A549 (cell line): ENCODE measurements around the gene ZNF768.

Experiments
- HDAC2 ChIP-seq: fragments of 200-600 bp; sonication (generic); IDR thresholded peaks from 2 replicates; pipeline ENCODE4 v1.6.1; 2016
- KDM5A ChIP-seq: fragments of 200-600 bp; sonication (generic); IDR thresholded peaks from 2 replicates; pipeline ENCODE4 v1.6.1; 2016; ENCODE audit warnings: antibody characterized with exemption, mild to moderate bottlenecking
- POLR2A ChIP-seq: IDR thresholded peaks from 2 replicates; pipeline ENCODE4 v1.6.1; 2012; ENCODE audit warnings: mild to moderate bottlenecking, low read length
- RCOR1 ChIP-seq: fragments of 150-350 bp; IDR thresholded peaks from 2 replicates; pipeline ENCODE4 v1.6.1; 2014; ENCODE audit warnings: antibody characterized with exemption, low read length, low read depth
- RFX5 ChIP-seq: fragments of 450-650 bp; IDR thresholded peaks from 2 replicates; pipeline ENCODE4 v1.7.1; 2014; ENCODE audit warnings: antibody characterized with exemption, mild to moderate bottlenecking, moderate library complexity
- TF ChIP-seq, protein P1 (sequence below): fragments of >200 bp; sonication (Bioruptor Twin); formaldehyde crosslinking; IDR thresholded peaks from 3 replicates; pipeline ENCODE4 v1.5.1; 2016

DNA sequence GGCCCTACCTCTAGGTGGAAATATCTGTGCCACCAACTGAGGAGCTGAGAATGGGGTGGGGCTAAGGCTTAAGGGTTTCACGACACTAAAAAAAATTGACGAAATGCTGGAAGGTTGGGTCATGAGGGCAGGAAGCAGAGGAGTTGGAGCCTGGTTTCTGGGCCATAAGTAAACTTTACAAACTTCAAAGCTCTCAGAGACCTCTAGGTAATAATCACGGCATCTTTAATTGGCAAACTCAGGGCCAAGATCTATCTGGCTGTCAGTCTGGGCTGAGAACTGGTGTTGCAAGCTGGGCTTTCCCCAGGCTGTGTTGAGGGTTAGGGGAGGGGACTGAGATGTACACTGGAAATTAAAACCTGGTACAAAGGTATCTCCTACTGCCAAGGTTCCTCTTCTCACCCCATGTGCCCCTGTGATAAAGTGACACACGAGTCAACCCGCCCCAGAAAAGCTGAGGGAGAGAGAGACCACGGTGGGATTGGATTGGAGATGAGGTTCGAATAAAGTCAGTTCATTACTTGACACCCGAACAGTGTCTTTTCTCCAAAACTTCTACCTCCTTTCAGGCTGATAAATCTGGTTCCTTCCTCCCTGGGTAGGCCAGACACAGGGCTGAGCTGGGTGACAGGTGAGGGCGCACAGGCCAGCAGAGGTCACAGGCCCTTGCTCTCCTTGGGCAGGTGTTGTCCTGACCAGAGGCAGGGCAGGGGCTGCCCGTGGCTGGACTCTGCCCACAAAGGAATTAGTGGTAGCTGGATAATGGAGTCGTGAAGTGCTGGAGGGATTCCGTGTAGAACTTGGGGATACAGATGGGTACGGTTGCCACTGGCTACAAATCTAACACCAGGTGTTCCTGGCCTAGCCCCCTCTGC lies 4.0 kb upstream of the ZNF768 start:
- TF ChIP-seq KDM5A (no peak), RFX5 (no peak), RCOR1 (no peak), POLR2A (no peak), HDAC2 (no peak)
- TF ChIP-seq, protein P1, sequence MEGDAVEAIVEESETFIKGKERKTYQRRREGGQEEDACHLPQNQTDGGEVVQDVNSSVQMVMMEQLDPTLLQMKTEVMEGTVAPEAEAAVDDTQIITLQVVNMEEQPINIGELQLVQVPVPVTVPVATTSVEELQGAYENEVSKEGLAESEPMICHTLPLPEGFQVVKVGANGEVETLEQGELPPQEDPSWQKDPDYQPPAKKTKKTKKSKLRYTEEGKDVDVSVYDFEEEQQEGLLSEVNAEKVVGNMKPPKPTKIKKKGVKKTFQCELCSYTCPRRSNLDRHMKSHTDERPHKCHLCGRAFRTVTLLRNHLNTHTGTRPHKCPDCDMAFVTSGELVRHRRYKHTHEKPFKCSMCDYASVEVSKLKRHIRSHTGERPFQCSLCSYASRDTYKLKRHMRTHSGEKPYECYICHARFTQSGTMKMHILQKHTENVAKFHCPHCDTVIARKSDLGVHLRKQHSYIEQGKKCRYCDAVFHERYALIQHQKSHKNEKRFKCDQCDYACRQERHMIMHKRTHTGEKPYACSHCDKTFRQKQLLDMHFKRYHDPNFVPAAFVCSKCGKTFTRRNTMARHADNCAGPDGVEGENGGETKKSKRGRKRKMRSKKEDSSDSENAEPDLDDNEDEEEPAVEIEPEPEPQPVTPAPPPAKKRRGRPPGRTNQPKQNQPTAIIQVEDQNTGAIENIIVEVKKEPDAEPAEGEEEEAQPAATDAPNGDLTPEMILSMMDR, result no peak
